Trophoblast cell (in vitro differentiated cells and primary cell): ENCODE measurements around the gene CCDC9.

Source experiments
- DNase-seq, 2 donors: peaks; one replicate each; pipeline ENCODE4 v3.0.0-alpha.2; 2016
- H2AFZ ChIP-seq: 2 replicates; pipeline ENCODE4 v1.6.1; 2013; ENCODE audit warnings: low read length, moderate library complexity, mild to moderate bottlenecking; ENCODE audit not compliant: insufficient read depth, poor library complexity
- H2AK5ac ChIP-seq: 2 replicates; pipeline ENCODE4 v1.6.1; 2013; ENCODE audit warnings: mild to moderate bottlenecking, low read length
- H2BK120ac ChIP-seq: 2 replicates; pipeline ENCODE4 v1.6.1; 2013; ENCODE audit warnings: low read length, mild to moderate bottlenecking, moderate library complexity; ENCODE audit not compliant: insufficient read depth, poor library complexity
- H2BK12ac ChIP-seq: 2 replicates; pipeline ENCODE4 v1.6.1; 2013; ENCODE audit warnings: mild to moderate bottlenecking, low read length, moderate library complexity
- H2BK5ac ChIP-seq: 2 replicates; pipeline ENCODE4 v1.6.1; 2013; ENCODE audit warnings: low read length, low read depth, moderate library complexity, mild to moderate bottlenecking; ENCODE audit not compliant: poor library complexity
- H3K14ac ChIP-seq: 2 replicates; pipeline ENCODE4 v1.6.1; 2013; ENCODE audit warnings: mild to moderate bottlenecking, low read length
- H3K18ac ChIP-seq: 2 replicates; pipeline ENCODE4 v1.6.1; 2013; ENCODE audit warnings: mild to moderate bottlenecking, low read length
- H3K23ac ChIP-seq: 2 replicates; pipeline ENCODE4 v1.6.1; 2013; ENCODE audit warnings: low read length
- H3K27ac ChIP-seq: 2 replicates; pipeline ENCODE4 v1.5.1; 2013; ENCODE audit warnings: low read depth, mild to moderate bottlenecking, inconsistent platforms, low read length, moderate library complexity
- H3K27me3 ChIP-seq: 2 replicates; pipeline ENCODE4 v1.6.1; 2013; ENCODE audit warnings: inconsistent platforms, mild to moderate bottlenecking, low read length, moderate library complexity; ENCODE audit not compliant: insufficient read depth
- H3K36me3 ChIP-seq, 2 experiments: 1 replicate in 1 of 2; 2 replicates in 1 of 2; pipeline ENCODE4 v1.6.1; 2013; ENCODE audit warnings: low read length in 2 of 2, mild to moderate bottlenecking in 2 of 2, moderate library complexity in 1 of 2; ENCODE audit not compliant: insufficient read depth in 2 of 2, control insufficient read depth in 1 of 2
- H3K4ac ChIP-seq: 2 replicates; pipeline ENCODE4 v1.6.1; 2013; ENCODE audit warnings: low read depth, mild to moderate bottlenecking, low read length, moderate library complexity
- H3K4me1 ChIP-seq, 2 experiments: 1 replicate in 1 of 2; 2 replicates in 1 of 2; pipeline ENCODE4 v1.6.1; 2013; ENCODE audit warnings: low read length in 2 of 2, mild to moderate bottlenecking in 2 of 2, moderate library complexity in 1 of 2; ENCODE audit not compliant: insufficient read depth in 2 of 2, control insufficient read depth in 1 of 2
- H3K4me2 ChIP-seq: 2 replicates; pipeline ENCODE4 v1.6.1; 2013; ENCODE audit warnings: inconsistent platforms, mild to moderate bottlenecking, low read length, moderate library complexity
- H3K4me3 ChIP-seq: 2 replicates; pipeline ENCODE4 v1.5.1; 2013; ENCODE audit warnings: mild to moderate bottlenecking, low read depth, low read length, inconsistent platforms
- H3K79me1 ChIP-seq: one replicate; pipeline ENCODE4 v1.6.1; 2013; ENCODE audit warnings: low read length
- H3K79me2 ChIP-seq: 2 replicates; pipeline ENCODE4 v1.6.1; 2013; ENCODE audit warnings: low read length, mild to moderate bottlenecking; ENCODE audit not compliant: control insufficient read depth, insufficient read depth, poor library complexity
- H3K9ac ChIP-seq: 2 replicates; pipeline ENCODE4 v1.6.1; 2013; ENCODE audit warnings: mild to moderate bottlenecking, low read length
- H3K9me3 ChIP-seq: 2 replicates; pipeline ENCODE4 v1.6.1; 2013; ENCODE audit warnings: low read depth, mild to moderate bottlenecking, control low read depth, inconsistent platforms, low read length; ENCODE audit not compliant: insufficient read depth
- H4K12ac ChIP-seq: 2 replicates; pipeline ENCODE4 v1.6.1; 2013; ENCODE audit warnings: low read depth, mild to moderate bottlenecking, low read length, moderate library complexity
- H4K8ac ChIP-seq: 2 replicates; pipeline ENCODE4 v1.6.1; 2013; ENCODE audit warnings: low read depth, mild to moderate bottlenecking, low read length, moderate library complexity
- H4K91ac ChIP-seq: one replicate; pipeline ENCODE4 v1.6.1; 2013; ENCODE audit warnings: low read depth, mild to moderate bottlenecking, low read length, moderate library complexity
- WGBS: extraction: QIAGEN DNeasy Blood & Tissue Kit; methylation state at CpG from one replicate; pipeline ENCODE4 v1.1.7; 2013; ENCODE audit warnings: missing lambda C conversion rate; ENCODE audit not compliant: insufficient read length, insufficient coverage; ENCODE audit errors: extremely low coverage; 5-methylcytosine and 5-hydroxymethylcytosine counted together

CCDC9 gene

GRCh38 chr19:47226426-47227351 is 29.6 kb upstream of the CCDC9 start:
- peak overlapping the region; percentile 45 for H4K12ac ChIP-seq
- peak overlapping the region; percentile 98 for H3K27ac ChIP-seq
- peak overlapping the region; percentile 55 for H2AK5ac ChIP-seq
- H3K4me1 ChIP-seq: peaks cover 22 to 37% of the 10 kb centered on the region in 2 experiments
- H3K4me3 ChIP-seq: peak overlapping the region; percentile 32
- peaks cover 10 to 13% of the 10 kb centered on the region in 2 experiments for H3K36me3 ChIP-seq
- H3K14ac ChIP-seq: peak overlapping the region; percentile 54
- H3K18ac ChIP-seq: peak overlapping the region; percentile 82
- peaks cover 21% of the 10 kb centered on the region for H3K79me2 ChIP-seq
- H3K9me3 ChIP-seq: no peaks in the 10 kb centered on the region
- H2AFZ ChIP-seq: peak overlapping the region; percentile 41
- DNase-seq: peak; percentile 49 to 57
- peak overlapping the region; percentile 33 for H4K8ac ChIP-seq
- no CpG with 5 or more reads among the region's 56 CpGs for WGBS
- H3K4me2 ChIP-seq: peak overlapping the region; percentile 85
- peak overlapping the region; percentile 64 for H2BK5ac ChIP-seq
- no peak overlapping the region for H3K23ac ChIP-seq
- H4K91ac ChIP-seq: peak overlapping the region; percentile 96
- H3K79me1 ChIP-seq: peaks cover 42% of the 10 kb centered on the region
- peak overlapping the region; percentile 65 for H3K9ac ChIP-seq
- peak overlapping the region; percentile 68 for H2BK12ac ChIP-seq
- H2BK120ac ChIP-seq: peak overlapping the region; percentile 77
- H3K4ac ChIP-seq: peak overlapping the region; percentile 70
- H3K27me3 ChIP-seq: no peaks in the 10 kb centered on the region

- H3K27ac ChIP-seq: peak overlapping the region; percentile 98
- peak overlapping the region; percentile 82 for H3K18ac ChIP-seq
- H3K9ac ChIP-seq: peak overlapping the region; percentile 54
- DNase-seq: peak; percentile 71 to 83
- H4K12ac ChIP-seq: peak overlapping the region; percentile 45
- peaks cover 27 to 43% of the 10 kb centered on the region in 2 experiments for H3K4me1 ChIP-seq
- H2AK5ac ChIP-seq: peak overlapping the region; percentile 55
- no peaks in the 10 kb centered on the region for H3K27me3 ChIP-seq
- WGBS: no CpG with 5 or more reads among the region's 27 CpGs
- peak overlapping the region; percentile 85 for H3K4me2 ChIP-seq
- peak overlapping the region; percentile 68 for H4K8ac ChIP-seq
- peak overlapping the region; percentile 64 for H2BK5ac ChIP-seq
- no peak overlapping the region for H3K23ac ChIP-seq
- H2BK12ac ChIP-seq: peak overlapping the region; percentile 68
- peak overlapping the region; percentile 19 for H2AFZ ChIP-seq
- H3K4me3 ChIP-seq: peak overlapping the region; percentile 98
- peaks cover 23% of the 10 kb centered on the region for H3K79me2 ChIP-seq
- peaks cover 49% of the 10 kb centered on the region for H3K79me1 ChIP-seq
- peaks cover 4 to 7% of the 10 kb centered on the region in 2 experiments for H3K36me3 ChIP-seq
- no peaks in the 10 kb centered on the region for H3K9me3 ChIP-seq
- H4K91ac ChIP-seq: peak overlapping the region; percentile 96
- H2BK120ac ChIP-seq: peak overlapping the region; percentile 77
- peak overlapping the region; percentile 70 for H3K4ac ChIP-seq
- peak overlapping the region; percentile 54 for H3K14ac ChIP-seq
Measured at GRCh38 chr19:47227352-47228167, 28.8 kb upstream of the CCDC9 start.

GRCh38 chr19:47228168-47228936 is 28.0 kb upstream of the CCDC9 start:
- peak overlapping the region; percentile 96 for H3K18ac ChIP-seq
- H3K27me3 ChIP-seq: no peaks in the 10 kb centered on the region
- H3K36me3 ChIP-seq: peaks cover 4 to 7% of the 10 kb centered on the region in 2 experiments
- H3K4me1 ChIP-seq: peaks cover 29 to 46% of the 10 kb centered on the region in 2 experiments
- peak overlapping the region; percentile 98 for H3K27ac ChIP-seq
- peak overlapping the region; percentile 91 for H3K4ac ChIP-seq
- peak overlapping the region; percentile 85 for H3K4me2 ChIP-seq
- no CpG with 5 or more reads among the region's 50 CpGs for WGBS
- H4K91ac ChIP-seq: peak overlapping the region; percentile 96
- H3K4me3 ChIP-seq: peak overlapping the region; percentile 98
- H3K79me1 ChIP-seq: peaks cover 51% of the 10 kb centered on the region
- peak overlapping the region; percentile 96 for H4K12ac ChIP-seq
- peak in 1 of 2 donors; percentile 30 for DNase-seq
- H3K9ac ChIP-seq: peak overlapping the region; percentile 47
- H2BK5ac ChIP-seq: peak overlapping the region; percentile 95
- peak overlapping the region; percentile 27 for H2AFZ ChIP-seq
- peaks cover 23% of the 10 kb centered on the region for H3K79me2 ChIP-seq
- H3K9me3 ChIP-seq: no peaks in the 10 kb centered on the region
- H3K23ac ChIP-seq: no peak overlapping the region
- H2BK12ac ChIP-seq: peak overlapping the region; percentile 64
- H2AK5ac ChIP-seq: peak overlapping the region; percentile 31
- H4K8ac ChIP-seq: peak overlapping the region; percentile 80
- peak overlapping the region; percentile 84 for H2BK120ac ChIP-seq
- peak overlapping the region; percentile 94 for H3K14ac ChIP-seq
